HEK293 (cell line): ENCODE measurements around the gene JOSD1.
A peak's percentile ranks its signal among the peaks of the same experiment; 100 is the strongest.

ENCODE experiments used
- CTCF ChIA-PET: fragments of 350-600 bp; formaldehyde crosslinking; extraction: SDS; loops from one replicate; lab custom pipeline; 2021; ENCODE audit warnings: antibody characterized with exemption; lab: Yijun Ruan, JAX
- POLR2A ChIA-PET: fragments of 300-600 bp; formaldehyde crosslinking; extraction: SDS; loops from one replicate; lab custom pipeline; 2020; ENCODE audit warnings: antibody characterized with exemption, inconsistent platforms; lab: Yijun Ruan, JAX
- H3K27ac ChIP-seq: fragments of 200-500 bp; sonication (Bioruptor generic); 2 replicates; pipeline ENCODE4 v1.5.1; 2014; ENCODE audit warnings: low read depth, low read length, control low read depth, inconsistent platforms; ENCODE audit errors: extremely low read depth
- H3K36me3 ChIP-seq, 2 experiments: fragments of 200-500 bp in 1 of 2; sonication (Bioruptor generic) in 1 of 2; 1 replicate in 1 of 2; 2 replicates in 1 of 2; pipeline ENCODE4 v1.5.1; 2014 to 2017; ENCODE audit warnings: inconsistent platforms in 2 of 2, low read length in 2 of 2; ENCODE audit not compliant: control insufficient read depth in 2 of 2, insufficient read depth in 1 of 2
- H3K4me1 ChIP-seq: fragments of 200-500 bp; sonication (Bioruptor generic); 2 replicates; pipeline ENCODE4 v1.5.1; 2014; ENCODE audit warnings: mild to moderate bottlenecking, low read length, inconsistent platforms; ENCODE audit not compliant: control insufficient read depth, insufficient read depth
- H3K4me3 ChIP-seq: 2 replicates; pipeline ENCODE4 v1.5.1; 2011; ENCODE audit warnings: low read depth, mild to moderate bottlenecking, control low read depth, low read length, moderate library complexity
- H3K9me3 ChIP-seq: fragments of 200-500 bp; sonication (Bioruptor generic); 2 replicates; pipeline ENCODE4 v1.5.1; 2014; ENCODE audit warnings: low read depth, low read length, inconsistent platforms; ENCODE audit not compliant: control insufficient read depth, insufficient read depth
- EGR2 ChIP-seq: fragments of 450-650 bp; formaldehyde crosslinking; IDR thresholded peaks from 2 replicates; pipeline ENCODE4 v1.5.1; 2016; ENCODE audit warnings: low read depth, missing biosample characterization, missing genetic modification characterization
- INSM2 ChIP-seq: fragments of 450-650 bp; formaldehyde crosslinking; IDR thresholded peaks from 2 replicates; pipeline ENCODE4 v1.5.1; 2016; ENCODE audit warnings: missing biosample characterization, missing genetic modification characterization
- KLF8 ChIP-seq: fragments of 450-650 bp; formaldehyde crosslinking; IDR thresholded peaks from 2 replicates; pipeline ENCODE4 v1.5.1; 2016; ENCODE audit warnings: missing biosample characterization, missing genetic modification characterization
- PATZ1 ChIP-seq: fragments of 450-650 bp; formaldehyde crosslinking; IDR thresholded peaks from 2 replicates; pipeline ENCODE4 v1.5.1; 2016; ENCODE audit warnings: missing biosample characterization, missing genetic modification characterization
- SALL2 ChIP-seq: fragments of 450-650 bp; formaldehyde crosslinking; IDR thresholded peaks from 2 replicates; pipeline ENCODE4 v1.5.0; 2017; ENCODE audit warnings: missing biosample characterization, mild to moderate bottlenecking, missing genetic modification characterization, borderline replicate concordance
- TCF7L2 ChIP-seq: IDR thresholded peaks from 2 replicates; pipeline ENCODE4 v1.6.1; 2011; ENCODE audit warnings: low read depth, mild to moderate bottlenecking, inconsistent platforms, low read length, moderate library complexity, borderline replicate concordance
- TSHZ1 ChIP-seq: fragments of 450-650 bp; formaldehyde crosslinking; IDR thresholded peaks from 2 replicates; pipeline ENCODE4 v1.5.1; 2016; ENCODE audit warnings: missing biosample characterization, missing genetic modification characterization, borderline replicate concordance
- YY1 ChIP-seq: fragments of 450-650 bp; formaldehyde crosslinking; IDR thresholded peaks from 2 replicates; pipeline ENCODE4 v1.5.1; 2018; ENCODE audit warnings: missing biosample characterization, missing genetic modification characterization
- YY2 ChIP-seq: fragments of 450-650 bp; formaldehyde crosslinking; IDR thresholded peaks from 2 replicates; pipeline ENCODE4 v1.5.1; 2016; ENCODE audit warnings: missing biosample characterization, missing genetic modification characterization
- ZBTB17 ChIP-seq: fragments of 450-650 bp; formaldehyde crosslinking; IDR thresholded peaks from 2 replicates; pipeline ENCODE4 v1.5.1; 2016; ENCODE audit warnings: missing biosample characterization, missing genetic modification characterization
- ZBTB48 ChIP-seq: fragments of 450-650 bp; formaldehyde crosslinking; IDR thresholded peaks from 2 replicates; pipeline ENCODE4 v1.5.1; 2016; ENCODE audit warnings: missing biosample characterization, missing genetic modification characterization
- ZEB2 ChIP-seq: fragments of 450-650 bp; formaldehyde crosslinking; IDR thresholded peaks from 2 replicates; pipeline ENCODE4 v1.5.1; 2016; ENCODE audit warnings: missing biosample characterization, missing genetic modification characterization
- ZFP37 ChIP-seq: fragments of 450-650 bp; formaldehyde crosslinking; IDR thresholded peaks from 2 replicates; pipeline ENCODE4 v1.5.1; 2016; ENCODE audit warnings: missing biosample characterization, missing genetic modification characterization
- ZNF10 ChIP-seq: fragments of 450-650 bp; formaldehyde crosslinking; IDR thresholded peaks from 2 replicates; pipeline ENCODE4 v1.5.1; 2017; ENCODE audit warnings: missing biosample characterization, missing genetic modification characterization
- ZNF16 ChIP-seq: fragments of 450-650 bp; formaldehyde crosslinking; IDR thresholded peaks from 2 replicates; pipeline ENCODE4 v1.5.1; 2016; ENCODE audit warnings: low read depth, missing biosample characterization, missing genetic modification characterization
- ZNF2 ChIP-seq: fragments of 450-650 bp; formaldehyde crosslinking; IDR thresholded peaks from 2 replicates; pipeline ENCODE4 v1.5.1; 2016; ENCODE audit warnings: missing biosample characterization, missing genetic modification characterization
- ZNF24 ChIP-seq: fragments of 450-650 bp; formaldehyde crosslinking; IDR thresholded peaks from 2 replicates; pipeline ENCODE4 v1.5.1; 2016; ENCODE audit warnings: missing biosample characterization, missing genetic modification characterization
- ZNF335 ChIP-seq: fragments of 450-650 bp; formaldehyde crosslinking; conservative IDR thresholded peaks from 2 replicates; pipeline ENCODE4 v1.5.1; 2016; ENCODE audit warnings: missing biosample characterization, missing genetic modification characterization
- ZNF341 ChIP-seq: fragments of 450-650 bp; formaldehyde crosslinking; IDR thresholded peaks from 2 replicates; pipeline ENCODE4; 2016; ENCODE audit warnings: low read depth, missing biosample characterization, missing genetic modification characterization
- ZNF501 ChIP-seq: fragments of 450-650 bp; formaldehyde crosslinking; IDR thresholded peaks from 2 replicates; pipeline ENCODE4 v1.5.1; 2016; ENCODE audit warnings: missing biosample characterization, missing genetic modification characterization
- ZNF518A ChIP-seq: fragments of 450-650 bp; formaldehyde crosslinking; conservative IDR thresholded peaks from 2 replicates; pipeline ENCODE4 v1.5.1; 2016; ENCODE audit warnings: low read depth, missing biosample characterization, missing genetic modification characterization
- ZNF544 ChIP-seq: fragments of 450-650 bp; formaldehyde crosslinking; IDR thresholded peaks from 2 replicates; pipeline ENCODE4 v1.5.0; 2017; ENCODE audit warnings: missing biosample characterization, missing genetic modification characterization
- ZNF629 ChIP-seq: fragments of 450-650 bp; formaldehyde crosslinking; IDR thresholded peaks from 2 replicates; pipeline ENCODE4 v1.5.1; 2017; ENCODE audit warnings: missing biosample characterization, missing genetic modification characterization
- ZNF654 ChIP-seq: fragments of 450-650 bp; formaldehyde crosslinking; IDR thresholded peaks from 2 replicates; pipeline ENCODE4 v1.5.1; 2016; ENCODE audit warnings: low read depth, missing biosample characterization, missing genetic modification characterization
- ZNF664 ChIP-seq: fragments of 450-650 bp; formaldehyde crosslinking; IDR thresholded peaks from 2 replicates; pipeline ENCODE4 v1.5.1; 2016; ENCODE audit warnings: missing biosample characterization, missing genetic modification characterization
- ZNF777 ChIP-seq: fragments of 450-650 bp; formaldehyde crosslinking; IDR thresholded peaks from 2 replicates; pipeline ENCODE4 v1.5.1; 2017; ENCODE audit warnings: missing biosample characterization, missing genetic modification characterization, borderline replicate concordance

JOSD1 gene

GRCh38 chr22:38655519-38656255, 45.1 kb downstream of the JOSD1 start:
- H3K4me1 ChIP-seq = peaks cover 6% of the 10 kb centered on the region; the same call in 1 of the 2 replicates
- peak overlapping the region; percentile 100 for H3K27ac ChIP-seq
- H3K9me3 ChIP-seq = no peaks in the 10 kb centered on the region
- CTCF ChIA-PET = no interaction called here
- POLR2A ChIA-PET = interaction anchor here (1.8 kb wide), 1 partner anchor 26 kb away, joined by 10 read pairs; the partner anchor contains the start of gene TOMM22
- peaks cover 3 to 6% of the 10 kb centered on the region in 2 experiments; a peak in 2 of 3 replicates for H3K36me3 ChIP-seq
- peak overlapping the region; percentile 87 for H3K4me3 ChIP-seq
- TF ChIP-seq ZNF629 (tag by site-specific recombination) (peak; percentile 15; the same call in 1 of the 2 replicates), ZEB2 (tag by site-specific recombination) (peak; percentile 48; the same call in 1 of the 2 replicates), ZNF777 (tag by site-specific recombination) (peak; percentile 30; the same call in 1 of the 2 replicates), PATZ1 (peak; percentile 74), YY1 (peak; percentile 65; the same call in 1 of the 2 replicates), ZNF335 (tag by site-specific recombination) (peak; percentile 96; the same call in 1 of the 2 replicates), ZBTB48 (tag by site-specific recombination) (peak; percentile 53; the same call in 1 of the 2 replicates), ZNF24 (tag by site-specific recombination) (no peak), ZFP37 (tag by site-specific recombination) (no peak), SALL2 (no peak), YY2 (tag by site-specific recombination) (peak; percentile 57; the same call in 1 of the 2 replicates), ZNF16 (tag by site-specific recombination) (no peak), ZNF544 (no peak), EGR2 (tag by site-specific recombination) (no peak), INSM2 (tag by site-specific recombination) (no peak), TSHZ1 (tag by site-specific recombination) (no peak), ZNF664 (tag by site-specific recombination) (no peak), TCF7L2 (no peak), ZNF10 (tag by site-specific recombination) (no peak), ZNF501 (tag by site-specific recombination) (peak; percentile 42; the same call in 1 of the 2 replicates), ZNF518A (tag by site-specific recombination) (no peak), ZNF2 (tag by site-specific recombination) (no peak), KLF8 (tag by site-specific recombination) (0 out of 2 replicates have a peak, but pooled peaks have one; percentile 4), ZNF341 (tag by site-specific recombination) (no peak), ZBTB17 (tag by site-specific recombination) (peak; percentile 36; the same call in 1 of the 2 replicates), ZNF654 (tag by site-specific recombination) (no peak)
